Mesenchymal stem cell (in vitro differentiated cells and primary cell): ENCODE data around the gene S100A16.

Source experiments
- DNase-seq: peaks from one replicate; pipeline ENCODE4 v3.0.0-alpha.2; 2013
- H2AFZ ChIP-seq: one replicate; pipeline ENCODE4 v1.6.1; 2013; ENCODE audit warnings: low read depth, mild to moderate bottlenecking, control low read depth, inconsistent platforms, low read length, moderate library complexity
- H2AK5ac ChIP-seq: 2 replicates; pipeline ENCODE4 v1.6.1; 2013; ENCODE audit warnings: low read length, moderate library complexity, mild to moderate bottlenecking, inconsistent platforms; ENCODE audit not compliant: severe bottlenecking
- H2BK120ac ChIP-seq: one replicate; pipeline ENCODE4 v1.6.1; 2013; ENCODE audit warnings: low read depth, mild to moderate bottlenecking, inconsistent platforms, low read length, moderate library complexity
- H2BK12ac ChIP-seq, 2 experiments: one replicate each; pipeline ENCODE4 v1.6.1; 2013; ENCODE audit warnings: inconsistent platforms in 2 of 2, low read length in 2 of 2, mild to moderate bottlenecking in 2 of 2, moderate library complexity in 2 of 2, control low read depth in 1 of 2
- H2BK15ac ChIP-seq: one replicate; pipeline ENCODE4 v1.6.1; 2013; ENCODE audit warnings: mild to moderate bottlenecking, low read depth, inconsistent platforms; ENCODE audit not compliant: poor library complexity, severe bottlenecking
- H2BK5ac ChIP-seq: 2 replicates; pipeline ENCODE4 v1.6.1; 2013; ENCODE audit warnings: low read depth, mild to moderate bottlenecking, low read length, control low read depth, inconsistent platforms; ENCODE audit not compliant: poor library complexity, severe bottlenecking
- H3K14ac ChIP-seq, 2 experiments: one replicate each; pipeline ENCODE4 v1.6.1; 2013; ENCODE audit warnings: inconsistent platforms in 2 of 2, low read length in 2 of 2, control low read depth in 1 of 2, mild to moderate bottlenecking in 1 of 2, moderate library complexity in 1 of 2
- H3K18ac ChIP-seq, 2 experiments: one replicate each; pipeline ENCODE4 v1.6.1; 2013; ENCODE audit warnings: inconsistent platforms in 2 of 2, low read length in 2 of 2, control low read depth in 1 of 2, low read depth in 1 of 2, mild to moderate bottlenecking in 1 of 2
- H3K23ac ChIP-seq, 2 experiments: one replicate each; pipeline ENCODE4 v1.6.1; 2013; ENCODE audit warnings: inconsistent platforms in 2 of 2, low read length in 2 of 2, mild to moderate bottlenecking in 2 of 2, moderate library complexity in 2 of 2, control low read depth in 1 of 2
- H3K27ac ChIP-seq: 2 replicates; pipeline ENCODE4 v1.5.1; 2013; ENCODE audit warnings: mild to moderate bottlenecking, moderate library complexity, low read length, control low read depth, inconsistent platforms; ENCODE audit not compliant: poor library complexity, severe bottlenecking
- H3K27me3 ChIP-seq, 2 experiments: 2 replicates each; pipeline versions ENCODE4 v1.6.1 to v1.7.0; 2013; ENCODE audit warnings: low read length in 2 of 2, mild to moderate bottlenecking in 2 of 2, moderate library complexity in 2 of 2, control low read depth in 1 of 2, inconsistent platforms in 1 of 2; ENCODE audit not compliant: control insufficient read depth in 1 of 2, insufficient read depth in 1 of 2
- H3K36me3 ChIP-seq, 2 experiments: 2 replicates each; pipeline versions ENCODE4 v1.6.1 to v1.7.0; 2013; ENCODE audit warnings: low read length in 2 of 2, control low read depth in 1 of 2, inconsistent platforms in 1 of 2, low read depth in 1 of 2, mild to moderate bottlenecking in 1 of 2; ENCODE audit not compliant: insufficient read depth in 2 of 2, control insufficient read depth in 1 of 2
- H3K4ac ChIP-seq, 2 experiments: one replicate each; pipeline ENCODE4 v1.6.1; 2013; ENCODE audit warnings: inconsistent platforms in 2 of 2, low read length in 2 of 2, mild to moderate bottlenecking in 2 of 2, moderate library complexity in 2 of 2, control low read depth in 1 of 2, low read depth in 1 of 2
- H3K4me1 ChIP-seq: 2 replicates; pipeline ENCODE4 v1.6.1; 2013; ENCODE audit warnings: low read depth, low read length, control low read depth; ENCODE audit not compliant: control insufficient read depth, insufficient read depth
- H3K4me2 ChIP-seq: 2 replicates; pipeline ENCODE4 v1.6.1; 2013; ENCODE audit warnings: low read length, mild to moderate bottlenecking, inconsistent platforms; ENCODE audit not compliant: poor library complexity, severe bottlenecking
- H3K4me3 ChIP-seq, 2 experiments: 2 replicates each; pipeline versions ENCODE4 v1.5.1 to v1.7.0; 2013; ENCODE audit warnings: low read length in 2 of 2, mild to moderate bottlenecking in 2 of 2, control low read depth in 1 of 2, low read depth in 1 of 2; ENCODE audit not compliant: insufficient read depth in 1 of 2
- H3K79me1 ChIP-seq: replicated peaks from 2 replicates; pipeline ENCODE4 v1.6.1; 2013; ENCODE audit warnings: mild to moderate bottlenecking, control low read depth, low read length, inconsistent platforms; ENCODE audit not compliant: poor library complexity, severe bottlenecking
- H3K9ac ChIP-seq: 2 replicates; pipeline ENCODE4 v1.7.0; 2013; ENCODE audit warnings: mild to moderate bottlenecking, low read length, moderate library complexity
- H3K9me3 ChIP-seq: 2 replicates; pipeline ENCODE4 v1.7.0; 2013; ENCODE audit warnings: mild to moderate bottlenecking, low read length; ENCODE audit not compliant: control insufficient read depth
- H4K8ac ChIP-seq: one replicate; pipeline ENCODE4 v1.6.1; 2013; ENCODE audit warnings: inconsistent platforms, mild to moderate bottlenecking, low read length, moderate library complexity
- H4K91ac ChIP-seq: one replicate; pipeline ENCODE4 v1.6.1; 2013; ENCODE audit warnings: mild to moderate bottlenecking, low read length, inconsistent platforms
- WGBS: methylation state at CpG from one replicate; pipeline ENCODE4 v1.1.7; 2013; ENCODE audit warnings: mixed read lengths; 5-methylcytosine and 5-hydroxymethylcytosine counted together

The S100A16 gene

DNA sequence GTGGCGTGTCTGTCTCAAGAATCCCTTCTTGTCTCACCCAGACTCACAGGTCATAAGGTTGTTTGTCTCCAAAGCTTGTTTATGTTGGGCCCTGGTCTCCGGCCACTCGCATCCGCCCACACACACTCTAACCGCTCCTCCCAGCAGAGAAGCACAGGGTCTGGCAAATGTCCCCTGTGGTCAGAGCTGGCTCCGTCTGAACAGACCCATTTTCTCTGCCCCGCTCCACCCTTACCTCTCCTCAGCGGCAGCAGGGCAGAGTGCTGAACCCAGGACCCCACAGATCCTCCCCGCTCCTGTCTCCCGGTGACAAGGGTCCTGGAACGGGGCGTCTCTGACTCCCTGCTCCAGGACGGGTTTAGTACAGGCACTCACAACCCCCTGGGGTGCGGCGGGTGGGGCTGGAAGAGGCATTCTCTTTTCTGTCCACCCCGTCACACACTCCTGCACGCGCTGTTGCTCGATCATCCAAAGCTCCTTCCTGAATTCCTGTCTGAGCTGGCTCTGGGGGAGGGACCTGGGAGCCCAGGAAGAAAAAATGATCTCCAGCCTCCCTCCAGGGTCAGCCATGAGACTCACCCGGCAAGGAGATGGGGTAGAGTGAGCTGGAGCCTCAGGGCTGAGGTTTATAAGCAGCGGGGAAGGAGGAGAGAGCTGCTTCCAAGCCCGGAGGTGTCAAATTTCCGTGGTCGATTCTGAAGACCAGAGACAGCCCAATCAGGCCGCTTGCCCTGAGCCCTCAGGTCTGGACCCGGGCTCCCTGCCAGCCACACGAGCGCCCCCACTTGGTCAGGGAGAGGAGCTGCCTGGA lies 14.2 kb upstream of the S100A16 start, which contains the start of gene S100A13:
TSS of gene S100A13 (minus strand) at position 602 of the 811 bp plus-strand sequence. CDS start 1,033 bp downstream, outside the sequence.
- Histone ChIP-seq H3K18ac (peak within 1 kb of the TSS; percentile 96), H2BK120ac (peak within 1 kb of the TSS; percentile 73), H2BK12ac (peak within 1 kb of the TSS; percentile 81 to 94), H3K14ac (peak within 1 kb of the TSS in 1 of 2 experiments; percentile 96), H3K27me3 (no peaks in the 10 kb centered on the region), H2AK5ac (peak within 1 kb of the TSS; percentile 82), H2AFZ (peak within 1 kb of the TSS; percentile 57), H4K8ac (peak within 1 kb of the TSS; percentile 88), H3K4me3 (peak within 1 kb of the TSS; percentile 57 to 88), H2BK5ac (peak within 1 kb of the TSS; percentile 71), H3K23ac (peak within 1 kb of the TSS in 1 of 2 experiments; percentile 84), H3K9me3 (no peaks in the 10 kb centered on the region), H3K79me1 (peaks cover 8% of the 10 kb centered on the region), H3K4ac (peak within 1 kb of the TSS; percentile 78 to 97), H3K9ac (peak within 1 kb of the TSS; percentile 96), H4K91ac (peak within 1 kb of the TSS; percentile 95), H3K36me3 (peaks cover 15 to 38% of the 10 kb centered on the region in 2 experiments), H2BK15ac (peak within 1 kb of the TSS; percentile 91), H3K4me1 (peaks cover 33% of the 10 kb centered on the region), H3K4me2 (peak within 1 kb of the TSS; percentile 74), H3K27ac (peak within 1 kb of the TSS; percentile 97)
- peak; percentile 97 for DNase-seq
- WGBS, result 0% methylated on average over 21 of the region's 28 CpGs

DNA sequence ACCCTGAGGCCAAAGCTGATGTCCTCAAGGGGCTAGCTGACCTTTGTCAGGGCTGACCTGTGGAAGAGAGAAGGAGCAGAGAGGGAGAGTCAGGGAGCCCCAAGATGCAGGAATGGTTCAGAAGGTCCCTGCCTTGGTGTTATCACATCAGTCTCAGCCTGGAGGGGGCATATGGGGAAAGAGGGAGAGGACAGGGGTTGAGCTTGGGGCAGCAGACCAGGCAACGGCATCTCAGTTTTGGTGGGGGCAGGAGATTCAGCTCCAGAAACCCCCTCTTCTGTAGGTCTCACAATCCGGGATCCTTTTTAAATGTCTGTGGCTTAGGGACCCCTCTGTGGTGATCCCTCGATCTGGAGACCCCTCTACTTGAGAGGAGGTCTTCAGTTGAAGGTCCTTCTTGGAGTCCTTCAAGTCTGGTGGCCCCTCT lies 13.6 kb upstream of the S100A16 start:
- peak overlapping the region; percentile 97 for H3K27ac ChIP-seq
- whole genome bisulfite sequencing, result 59% methylated on average over 3 of the region's 3 CpGs
- peak overlapping the region; percentile 49 to 96 for H3K18ac ChIP-seq

DNA sequence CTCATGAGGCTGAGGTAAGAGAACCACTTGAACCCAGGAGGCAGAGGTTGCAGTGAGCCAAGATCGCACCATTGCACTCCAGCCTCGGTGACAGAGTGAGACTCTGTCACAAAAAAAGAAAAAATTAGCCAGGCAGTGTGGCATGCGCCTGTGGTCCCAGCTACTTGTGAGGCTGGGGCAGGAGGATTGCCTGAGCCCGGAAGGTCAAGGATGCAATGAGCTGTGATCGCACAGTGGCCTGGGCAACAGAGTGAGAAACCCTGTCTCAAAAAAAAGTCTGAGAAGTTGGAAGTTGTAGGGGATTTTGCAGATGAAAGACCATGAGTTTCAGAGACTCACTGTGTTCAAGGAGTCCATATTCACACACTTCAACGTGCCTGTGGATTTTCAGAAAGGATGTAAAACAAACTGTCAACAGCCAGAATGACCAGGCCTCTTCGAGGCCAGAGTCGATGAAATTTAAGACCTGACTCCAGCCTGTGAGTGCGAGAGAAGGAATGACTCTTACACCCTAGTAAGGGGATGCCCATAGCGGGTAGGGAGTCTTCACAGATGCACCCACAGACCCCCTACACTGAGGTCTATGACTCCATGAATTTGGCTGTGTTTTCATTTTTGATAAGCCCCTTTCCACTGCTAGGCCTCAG lies 12.2 kb upstream of the S100A16 start:
- H3K14ac ChIP-seq, result no peak overlapping the region
- no peak overlapping the region for H2BK15ac ChIP-seq
- H2BK120ac ChIP-seq, result no peak overlapping the region
- no peak overlapping the region for H2BK12ac ChIP-seq
- DNase-seq, result peak; percentile 30
- H3K36me3 ChIP-seq, result peaks cover 20 to 51% of the 10 kb centered on the region in 2 experiments
- H2BK5ac ChIP-seq, result no peak overlapping the region
- peak overlapping the region; percentile 23 to 28 for H3K18ac ChIP-seq
- no peak overlapping the region for H3K27ac ChIP-seq
- no peaks in the 10 kb centered on the region for H3K9me3 ChIP-seq
- no peak overlapping the region for H4K8ac ChIP-seq
- no peak overlapping the region for H3K4me2 ChIP-seq
- H3K23ac ChIP-seq, result peak overlapping the region in 1 of 2 experiments; percentile 6
- WGBS, result 71% methylated on average over 10 of the region's 10 CpGs
- peaks cover 8% of the 10 kb centered on the region for H3K79me1 ChIP-seq
- peaks cover 29% of the 10 kb centered on the region for H3K4me1 ChIP-seq
- no peak overlapping the region for H2AFZ ChIP-seq
- H3K27me3 ChIP-seq, result no peaks in the 10 kb centered on the region
- H3K4me3 ChIP-seq, result peak overlapping the region in 1 of 2 experiments; percentile 88
- peak overlapping the region; percentile 96 for H3K9ac ChIP-seq
- H3K4ac ChIP-seq, result no peak overlapping the region
- H4K91ac ChIP-seq, result no peak overlapping the region
- peak overlapping the region; percentile 54 for H2AK5ac ChIP-seq

More for the DNA sequence above, 13.6 kb upstream of the S100A16 start:
- H4K91ac ChIP-seq, result peak overlapping the region; percentile 95
- H2BK12ac ChIP-seq, result peak overlapping the region; percentile 81 to 89
- peak overlapping the region; percentile 82 for H2AK5ac ChIP-seq
- no peaks in the 10 kb centered on the region for H3K9me3 ChIP-seq
- no peak overlapping the region for H2AFZ ChIP-seq
- peak overlapping the region; percentile 74 for H3K4me2 ChIP-seq
- peaks cover 32% of the 10 kb centered on the region for H3K4me1 ChIP-seq
- H3K9ac ChIP-seq, result peak overlapping the region; percentile 96
- H3K4me3 ChIP-seq, result peak overlapping the region; percentile 57 to 88
- DNase-seq, result no peak
- H3K14ac ChIP-seq, result peak overlapping the region in 1 of 2 experiments; percentile 88
- H2BK5ac ChIP-seq, result peak overlapping the region; percentile 71
- H3K23ac ChIP-seq, result peak overlapping the region in 1 of 2 experiments; percentile 60
- H3K36me3 ChIP-seq, result peaks cover 17 to 43% of the 10 kb centered on the region in 2 experiments
- peak overlapping the region; percentile 44 for H2BK120ac ChIP-seq
- H3K4ac ChIP-seq, result peak overlapping the region; percentile 18 to 69
- H2BK15ac ChIP-seq, result peak overlapping the region; percentile 91
- H3K27me3 ChIP-seq, result no peaks in the 10 kb centered on the region
- H3K79me1 ChIP-seq, result peaks cover 8% of the 10 kb centered on the region
- peak overlapping the region; percentile 54 for H4K8ac ChIP-seq

DNA sequence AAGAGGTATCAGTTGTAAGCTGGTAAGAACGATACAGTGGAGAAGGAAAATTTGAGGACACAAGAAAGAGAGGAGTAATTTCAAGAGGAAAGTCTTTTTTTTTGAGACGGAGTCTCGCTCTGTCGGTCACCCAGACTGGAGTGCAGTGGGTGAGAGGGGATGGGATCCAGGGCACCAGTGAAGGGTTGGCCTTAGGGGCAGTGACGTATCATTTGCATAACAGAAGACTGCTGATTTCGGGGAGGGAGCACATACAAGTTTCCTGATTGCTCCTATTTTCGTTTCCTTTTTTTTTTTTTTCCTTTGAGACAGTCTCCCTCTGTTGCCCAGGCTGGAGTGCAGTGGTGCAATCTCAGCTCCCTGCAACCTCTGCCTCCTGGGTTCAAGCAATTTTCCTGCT lies 10.2 kb upstream of the S100A16 start:
- H3K4me1 ChIP-seq, result peaks cover 22% of the 10 kb centered on the region
- H4K91ac ChIP-seq, result no peak overlapping the region
- no peak overlapping the region for H2BK5ac ChIP-seq
- peaks cover 5% of the 10 kb centered on the region for H3K9me3 ChIP-seq
- H3K27ac ChIP-seq, result no peak overlapping the region
- no peak overlapping the region for H3K23ac ChIP-seq
- H2BK15ac ChIP-seq, result no peak overlapping the region
- H3K14ac ChIP-seq, result no peak overlapping the region
- H2BK120ac ChIP-seq, result no peak overlapping the region
- DNase-seq, result no peak
- peaks cover 36 to 70% of the 10 kb centered on the region in 2 experiments for H3K36me3 ChIP-seq
- no peak overlapping the region for H4K8ac ChIP-seq
- H3K18ac ChIP-seq, result no peak overlapping the region
- H2AFZ ChIP-seq, result no peak overlapping the region
- H3K4me2 ChIP-seq, result no peak overlapping the region
- H3K4ac ChIP-seq, result no peak overlapping the region
- no peak overlapping the region for H2BK12ac ChIP-seq
- no peak overlapping the region for H2AK5ac ChIP-seq
- H3K27me3 ChIP-seq, result no peaks in the 10 kb centered on the region
- WGBS, result 87% methylated on average over 7 of the region's 7 CpGs
- peak overlapping the region; percentile 6 for H3K9ac ChIP-seq
- peaks cover 6% of the 10 kb centered on the region for H3K79me1 ChIP-seq
- H3K4me3 ChIP-seq, result no peak overlapping the region
